Stimulated activated CD8-positive, alpha-beta memory T cell treated with anti-CD3 and anti-CD28 coated beads, Interleukin-15, amount 100 ng/mL, for 1 hour (primary cell): ENCODE results near the gene KIFAP3.
"Not testable (repeated sequence)": the region's sequence is repeated elsewhere in the genome, so short reads cannot be mapped to it uniquely, and the experiment has no call there.

ENCODE experiments used
- DNase-seq: peaks from one replicate; pipeline ENCODE4 v3.0.0-alpha.2; 2020; ENCODE audit warnings: low read depth

KIFAP3 gene

GRCh38 chr1:170074250-170075157, at the start of gene KIFAP3:
Gene KIFAP3, minus strand, starts transcription at chr1:170074695. Its CDS starts 228 bp downstream, at chr1:170074467.
- DNase-seq, result peak; percentile 89

- DNase-seq, result no peak
These were observed 47.9 kb upstream of the KIFAP3 start for GRCh38 chr1:170122366-170122765.

DNA sequence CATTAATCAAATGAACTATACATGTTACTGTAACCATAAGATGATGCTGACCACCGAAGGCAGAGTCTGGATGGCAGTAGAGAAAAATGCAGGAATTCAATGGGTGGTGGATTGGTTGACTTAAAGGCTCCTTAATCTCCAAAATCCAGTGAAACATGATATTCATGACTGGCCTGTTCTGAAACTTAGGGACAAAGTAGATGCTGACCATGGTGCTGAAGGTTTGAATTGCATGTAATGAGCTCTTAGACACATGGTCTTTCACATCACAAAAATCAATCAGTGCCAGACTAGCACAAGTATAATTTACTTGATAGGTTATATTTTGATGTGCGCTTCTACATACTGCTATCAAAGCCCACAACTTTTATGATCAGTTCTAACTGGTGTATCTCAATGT, 40.4 kb upstream of the KIFAP3 start:
- no peak for DNase-seq

DNA sequence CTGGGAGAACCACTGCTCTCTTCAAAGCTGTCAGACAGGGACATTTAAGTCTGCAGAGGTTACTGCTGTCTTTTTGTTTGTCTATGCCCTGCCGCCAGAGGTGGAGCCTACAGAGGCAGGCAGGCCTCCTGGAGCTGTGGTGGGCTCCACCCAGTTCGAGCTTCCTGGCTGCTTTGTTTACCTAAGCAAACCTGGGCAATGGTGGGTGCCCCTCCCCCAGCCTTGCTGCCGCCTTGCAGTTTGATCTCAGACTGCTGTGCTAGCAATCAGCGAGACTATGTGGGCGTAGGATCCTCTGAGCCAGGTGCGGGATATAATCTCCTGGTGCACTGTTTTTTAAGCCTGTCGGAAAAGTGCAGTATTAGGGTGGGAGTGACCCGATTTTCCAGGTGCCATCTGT, 38.6 kb upstream of the KIFAP3 start:
- DNase-seq, result not testable (repeated sequence)

DNA sequence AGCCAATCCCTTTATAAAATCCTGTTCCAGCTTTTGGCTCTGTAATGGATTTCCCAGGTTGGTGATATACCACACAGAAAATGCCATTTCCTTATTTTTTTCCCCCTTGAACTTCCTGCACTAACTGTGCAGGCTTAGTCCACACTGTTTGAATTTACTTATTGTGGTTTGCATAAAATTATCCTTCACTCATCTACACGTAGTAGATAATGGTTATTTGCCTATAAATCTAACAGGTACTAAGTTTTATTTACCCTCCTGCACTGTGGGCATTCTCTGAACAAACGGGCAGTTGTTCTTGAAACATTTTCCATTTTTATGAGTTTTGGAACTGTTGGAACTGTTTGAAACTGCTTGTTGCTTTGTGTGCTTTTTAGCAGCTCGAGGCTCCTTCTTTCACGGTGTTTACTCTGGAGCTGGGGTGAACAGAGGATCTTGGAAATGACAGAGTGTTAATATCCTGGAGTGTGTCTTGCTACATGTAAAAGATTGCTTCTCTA, 23.0 kb upstream of the KIFAP3 start:
- no peak for DNase-seq

DNA sequence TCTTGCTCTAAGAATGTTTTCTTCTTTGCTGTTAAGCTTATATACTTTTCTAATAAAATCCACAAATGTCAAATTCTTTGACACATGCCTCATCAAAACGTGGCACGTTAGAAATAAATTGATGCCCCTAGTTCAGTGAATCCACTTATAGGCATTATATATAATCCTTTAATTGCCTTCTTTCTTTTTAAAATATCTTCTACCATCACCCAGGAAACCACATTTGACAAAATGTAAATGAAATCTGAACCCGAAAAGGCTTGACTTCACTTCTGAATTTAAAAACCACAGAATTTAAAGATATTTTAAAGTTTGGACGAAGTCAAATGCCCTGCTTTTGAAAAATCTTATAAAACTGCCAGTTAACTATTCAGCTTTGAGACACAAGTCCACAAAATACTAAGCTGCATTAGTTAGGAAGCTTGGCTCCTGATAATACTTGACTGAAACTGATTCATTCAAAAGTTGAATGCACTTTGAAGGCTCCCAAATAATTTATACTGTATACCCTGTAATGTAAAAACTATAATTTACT, 22.4 kb upstream of the KIFAP3 start:
- no peak for DNase-seq

GRCh38 chr1:170095976-170096748, 21.7 kb upstream of the KIFAP3 start:
- no peak for DNase-seq

DNA sequence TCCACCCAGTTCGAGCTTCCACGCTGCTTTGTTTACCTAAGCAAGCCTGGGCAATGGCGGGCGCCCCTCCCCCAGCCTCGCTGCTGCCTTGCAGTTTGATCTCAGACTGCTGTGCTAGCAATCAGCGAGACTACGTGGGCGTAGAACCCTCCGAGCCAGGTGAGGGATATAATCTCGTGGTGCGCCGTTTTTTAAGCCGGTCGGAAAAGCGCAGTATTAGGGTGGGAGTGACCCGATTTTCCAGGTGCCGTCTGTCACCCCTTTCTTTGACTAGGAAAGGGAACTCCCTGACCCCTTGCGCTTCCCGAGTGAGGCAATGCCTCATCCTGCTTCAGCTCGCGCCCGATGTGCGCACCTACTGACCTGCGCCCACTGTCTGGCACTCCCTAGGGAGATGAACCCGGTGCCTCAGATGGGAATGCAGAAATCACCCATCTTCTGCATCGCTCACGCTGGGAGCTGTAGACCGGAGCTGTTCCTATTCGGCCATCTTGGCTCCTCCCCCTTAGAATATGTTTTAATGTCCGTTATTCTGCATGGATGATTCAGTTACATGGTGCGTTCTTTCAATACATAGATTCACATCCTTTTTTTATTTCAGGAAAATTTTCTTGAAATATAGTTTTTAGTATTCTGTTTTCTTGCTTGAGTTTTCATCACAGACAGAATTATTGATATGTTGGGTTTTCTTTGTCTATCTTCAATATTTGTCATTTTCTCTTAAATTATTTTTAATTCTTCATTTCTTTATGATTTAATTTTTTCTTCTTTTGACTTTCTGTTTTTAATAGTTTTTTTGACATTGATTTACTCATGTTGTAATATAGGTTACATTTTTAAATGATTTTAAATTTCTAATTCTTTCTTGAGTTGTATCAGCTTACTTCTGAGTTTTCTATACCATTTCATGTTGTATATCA, 20.5 kb upstream of the KIFAP3 start:
- DNase-seq, result not testable (repeated sequence)

- no peak for DNase-seq
These were observed 12.0 kb upstream of the KIFAP3 start for GRCh38 chr1:170086399-170087032.

- DNase-seq, result no peak
These were observed 10.6 kb upstream of the KIFAP3 start for GRCh38 chr1:170085091-170085490.

DNA sequence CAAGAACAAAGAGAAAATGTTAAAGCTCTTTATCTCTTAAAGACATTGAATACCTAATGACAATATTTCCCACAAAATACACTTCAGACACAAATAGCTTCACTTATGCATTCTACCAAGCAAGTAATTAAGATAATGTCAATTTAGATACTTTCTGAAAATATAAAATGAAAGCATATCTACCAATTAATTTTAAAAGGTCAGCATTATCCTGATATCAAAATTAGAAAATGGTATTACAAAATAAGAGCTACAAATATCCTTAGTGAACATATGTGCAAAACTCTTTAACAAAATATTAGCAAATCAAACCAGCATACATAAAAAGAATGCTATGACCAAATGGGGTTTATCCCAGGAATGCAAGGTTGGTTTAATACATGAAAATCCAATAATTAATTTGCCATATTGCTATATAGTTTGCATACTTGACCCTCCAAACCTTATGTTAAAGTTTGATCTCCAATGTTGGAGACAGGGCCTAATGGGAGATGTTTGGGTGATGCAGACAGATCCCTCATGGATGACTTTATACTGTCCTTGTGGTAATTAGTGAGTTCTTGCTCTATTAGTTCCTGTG, 4.2 kb upstream of the KIFAP3 start:
- no peak for DNase-seq

GRCh38 chr1:170077926-170078325, 3.4 kb upstream of the KIFAP3 start:
- no peak for DNase-seq

GRCh38 chr1:170076952-170077351, 2.5 kb upstream of the KIFAP3 start:
- not testable (repeated sequence) for DNase-seq

GRCh38 chr1:170076199-170076598, 1.7 kb upstream of the KIFAP3 start:
- DNase-seq, result no peak

- no peak for DNase-seq
These were observed 691 bp upstream of the KIFAP3 start for GRCh38 chr1:170075186-170075585.

GRCh38 chr1:170073893-170074249, 624 bp downstream of the KIFAP3 start:
- no peak for DNase-seq

DNA sequence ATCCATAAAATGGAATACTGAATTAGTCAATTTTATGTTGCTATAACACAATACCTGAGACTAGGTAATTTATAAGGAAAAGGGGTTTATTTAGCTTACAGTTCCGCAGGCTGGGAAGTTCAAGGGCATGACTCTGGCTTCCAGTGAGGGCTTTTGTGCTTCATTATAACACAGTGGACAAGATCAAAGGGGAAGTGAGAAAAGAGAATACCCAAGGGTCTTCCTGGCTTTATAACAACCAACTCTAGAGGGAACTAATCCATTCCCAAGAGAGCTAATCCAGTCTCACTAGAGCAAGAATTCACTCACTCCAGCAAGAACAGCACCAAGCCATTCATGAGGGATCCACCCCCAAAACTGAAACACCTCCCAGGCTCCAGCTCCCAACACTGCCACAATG, 3.1 kb downstream of the KIFAP3 start:
- no peak for DNase-seq

- DNase-seq, result no peak
These were observed 5.6 kb downstream of the KIFAP3 start for GRCh38 chr1:170068923-170069322.

- DNase-seq, result no peak
These were observed 7.2 kb downstream of the KIFAP3 start for GRCh38 chr1:170067253-170067819.

GRCh38 chr1:170064821-170065220, 9.7 kb downstream of the KIFAP3 start:
- no peak for DNase-seq
